Stimulated activated CD8-positive, alpha-beta memory T cell treated with anti-CD3 and anti-CD28 coated beads, Interleukin-12 subunit alpha, Interleukin-12 subunit beta, amount 100 ng/mL, for 24 hours (primary cell): Measurements from ENCODE around the gene MXD1.

Experiments used
- DNase-seq: peaks from one replicate; pipeline ENCODE4 v3.0.0-alpha.2; 2020; ENCODE audit errors: extremely low read depth

MXD1 gene

GRCh38 chr2:69979902-69980807 is 65.2 kb downstream of the MXD1 start:
- DNase-seq: no peak

GRCh38 chr2:69983392-69983966 is 68.6 kb downstream of the MXD1 start:
- DNase-seq: no peak

- DNase-seq: no peak
Observed at GRCh38 chr2:69985216-69985615, 70.3 kb downstream of the MXD1 start.

- DNase-seq: no peak
Observed at GRCh38 chr2:69985688-69986087, 70.8 kb downstream of the MXD1 start.

GRCh38 chr2:69986691-69987090 is 71.8 kb downstream of the MXD1 start:
- no peak for DNase-seq

GRCh38 chr2:69988086-69988635 is 73.3 kb downstream of the MXD1 start:
- DNase-seq: no peak

GRCh38 chr2:69989009-69989408 is 74.1 kb downstream of the MXD1 start:
- DNase-seq: no peak

- DNase-seq: no peak
Observed at GRCh38 chr2:69989441-69990105, 74.7 kb downstream of the MXD1 start.
